Fibroblast of skin of left quadriceps (primary cell): Measurements from ENCODE around the gene ANKRD11.
"Not testable (repeated sequence)": the region's sequence is repeated elsewhere in the genome, so short reads cannot be mapped to it uniquely, and the experiment has no call there.

Experiments
- DNase-seq, 2 experiments: peaks; one replicate each; pipeline ENCODE4 v3.0.0-alpha.2; 2013; ENCODE audit warnings: low read depth in 2 of 2

The ANKRD11 gene

GRCh38 chr16:89316701-89317100 lies 173.7 kb downstream of the ANKRD11 start:
- no peak for DNase-seq

- DNase-seq = peak; percentile 56 to 57
Observed at GRCh38 chr16:89315791-89316581, 174.4 kb downstream of the ANKRD11 start.

- no peak for DNase-seq
Observed at GRCh38 chr16:89315271-89315670, 175.1 kb downstream of the ANKRD11 start.

DNA sequence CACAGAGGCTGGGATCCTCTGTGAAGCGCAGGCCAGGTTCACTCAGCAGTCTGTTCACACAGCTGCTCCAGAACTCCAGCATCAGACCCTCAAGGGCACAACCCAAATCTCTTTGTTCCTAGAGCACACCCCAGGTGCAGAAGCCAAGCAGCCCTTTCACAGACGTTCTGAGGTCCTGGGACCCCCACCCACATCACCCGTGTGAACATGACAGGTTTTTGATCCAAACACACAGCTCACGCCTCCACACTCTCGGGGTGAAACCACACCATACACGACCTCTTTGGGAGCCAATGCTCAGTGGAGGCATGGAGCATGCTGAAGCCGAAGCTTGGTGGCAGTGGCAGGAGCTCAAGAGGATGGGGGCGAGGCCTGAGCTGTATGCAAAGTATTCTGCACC lies 175.5 kb downstream of the ANKRD11 start:
- no peak for DNase-seq

- DNase-seq = no peak
Observed at GRCh38 chr16:89314357-89314756, 176.0 kb downstream of the ANKRD11 start.

GRCh38 chr16:89313583-89313982 lies 176.8 kb downstream of the ANKRD11 start:
- no peak for DNase-seq

GRCh38 chr16:89312598-89313299 lies 177.6 kb downstream of the ANKRD11 start:
- no peak for DNase-seq

GRCh38 chr16:89312194-89312593 lies 178.2 kb downstream of the ANKRD11 start:
- no peak for DNase-seq

- no peak for DNase-seq
Observed at GRCh38 chr16:89311636-89312035, 178.7 kb downstream of the ANKRD11 start.

DNA sequence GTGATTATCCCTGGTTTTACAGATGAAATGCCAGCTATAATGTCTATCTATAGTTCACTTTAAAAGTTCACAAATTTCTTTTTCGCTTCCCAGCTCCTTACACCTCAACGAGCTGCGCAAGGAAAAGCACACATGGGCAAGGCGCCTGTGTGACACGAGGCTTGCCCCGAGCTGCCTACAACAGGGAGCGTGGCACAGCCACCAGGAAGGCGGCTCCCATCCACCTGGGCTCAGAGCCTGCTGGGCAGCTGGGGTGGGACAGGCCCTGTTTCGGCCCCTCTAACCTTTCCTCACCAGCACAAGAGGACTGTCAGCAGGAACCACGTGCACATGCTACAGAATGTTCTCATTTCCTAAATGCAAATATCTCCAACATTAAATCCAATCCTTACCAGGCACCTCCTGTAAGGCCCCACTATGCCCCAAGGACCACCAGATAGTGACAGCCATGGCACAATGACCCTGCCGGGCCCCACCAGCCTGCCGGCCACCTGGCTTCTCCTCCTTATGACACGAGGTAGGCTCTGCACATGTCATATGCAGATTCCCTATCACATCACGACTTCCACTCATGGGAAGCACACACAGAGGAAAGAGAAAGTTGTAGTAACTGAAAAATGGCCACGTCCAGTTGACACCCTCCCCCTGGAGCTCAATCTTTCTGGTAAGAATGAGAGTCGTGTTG lies 180.8 kb downstream of the ANKRD11 start:
- DNase-seq = no peak

DNA sequence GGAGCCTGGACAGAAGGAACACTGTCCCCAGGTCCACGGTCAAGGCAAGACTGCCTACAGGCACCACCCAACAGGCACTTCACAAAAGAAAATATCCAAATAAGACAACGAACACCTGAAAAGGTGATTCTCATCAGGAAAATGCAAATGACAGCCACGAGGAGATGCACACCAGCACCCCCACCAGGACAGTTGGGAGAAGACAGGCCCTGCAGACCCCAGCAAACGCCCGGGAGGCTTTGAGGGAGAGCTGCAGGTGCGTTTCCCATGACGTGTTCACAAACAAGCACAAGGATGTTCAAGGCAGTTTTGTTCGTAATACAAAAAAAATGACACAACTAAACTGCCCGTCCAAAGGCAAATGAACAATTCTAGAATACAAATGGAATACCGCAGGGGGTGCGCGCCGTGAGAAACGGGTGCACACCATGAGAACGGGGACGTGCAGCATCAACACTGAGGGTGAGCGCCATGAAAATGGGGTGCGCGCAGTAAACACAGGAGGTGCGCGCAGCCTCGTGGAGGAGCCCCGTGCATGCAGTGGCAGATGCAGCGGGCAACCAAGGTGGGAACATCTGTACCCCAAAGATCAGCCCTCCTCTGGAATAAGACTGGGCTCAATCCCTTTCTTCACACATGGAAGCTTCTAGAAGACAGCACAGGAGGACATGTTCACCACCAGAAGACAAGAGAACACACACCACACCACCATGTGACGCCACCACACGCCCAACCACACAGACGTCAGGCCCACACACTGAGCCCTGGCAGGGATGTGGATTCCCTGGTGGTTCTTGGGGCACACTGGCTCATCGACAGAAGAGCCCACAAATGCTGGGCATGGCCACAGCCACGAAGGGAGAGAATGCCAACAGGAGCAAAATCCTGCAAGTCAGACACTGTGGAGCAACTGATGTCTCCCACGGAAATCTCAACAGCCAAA lies 181.7 kb downstream of the ANKRD11 start:
- DNase-seq = no peak

- no peak for DNase-seq
Observed at GRCh38 chr16:89307421-89307805, 182.9 kb downstream of the ANKRD11 start.

DNA sequence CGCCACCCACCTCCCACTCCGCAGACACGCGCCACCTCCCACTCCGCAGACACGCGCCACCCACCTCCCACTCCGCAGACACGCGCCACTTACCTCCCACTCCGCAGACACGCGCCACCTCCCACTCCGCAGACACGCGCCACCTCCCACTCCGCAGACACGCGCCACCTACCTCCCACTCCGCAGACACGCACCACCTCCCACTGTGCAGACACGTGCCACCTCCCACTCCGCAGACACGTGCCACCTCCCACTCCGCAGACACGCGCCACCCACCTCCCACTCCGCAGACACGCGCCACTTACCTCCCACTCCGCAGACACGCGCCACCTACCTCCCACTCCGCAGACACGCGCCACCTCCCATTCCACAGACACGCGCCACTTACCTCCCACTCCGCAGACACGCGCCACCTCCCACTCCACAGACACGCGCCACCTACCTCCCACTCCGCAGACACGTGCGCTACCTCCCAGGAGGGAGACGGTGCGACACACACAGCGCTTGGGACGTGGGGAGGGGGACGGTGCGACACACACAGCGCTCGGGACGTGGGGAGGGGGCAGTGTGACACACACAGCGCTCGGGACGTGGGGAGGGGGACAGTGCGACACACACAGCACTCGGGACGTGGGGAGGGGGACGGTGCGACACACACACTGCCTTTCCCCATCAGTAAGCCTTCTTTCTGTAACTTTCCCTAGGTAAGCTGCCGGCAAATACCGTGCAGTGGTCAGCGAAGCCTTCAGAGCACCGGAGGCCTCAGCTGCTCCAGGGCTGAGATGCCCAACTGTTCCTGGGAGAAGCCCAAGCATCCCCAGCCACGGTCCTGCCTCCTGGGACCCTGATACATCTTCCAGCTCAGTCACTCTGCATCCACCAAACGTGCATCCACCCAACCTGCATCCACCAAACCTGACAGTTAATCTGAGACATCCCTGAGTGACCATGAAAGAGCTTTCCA lies 183.6 kb downstream of the ANKRD11 start:
- DNase-seq = not testable (repeated sequence)

DNA sequence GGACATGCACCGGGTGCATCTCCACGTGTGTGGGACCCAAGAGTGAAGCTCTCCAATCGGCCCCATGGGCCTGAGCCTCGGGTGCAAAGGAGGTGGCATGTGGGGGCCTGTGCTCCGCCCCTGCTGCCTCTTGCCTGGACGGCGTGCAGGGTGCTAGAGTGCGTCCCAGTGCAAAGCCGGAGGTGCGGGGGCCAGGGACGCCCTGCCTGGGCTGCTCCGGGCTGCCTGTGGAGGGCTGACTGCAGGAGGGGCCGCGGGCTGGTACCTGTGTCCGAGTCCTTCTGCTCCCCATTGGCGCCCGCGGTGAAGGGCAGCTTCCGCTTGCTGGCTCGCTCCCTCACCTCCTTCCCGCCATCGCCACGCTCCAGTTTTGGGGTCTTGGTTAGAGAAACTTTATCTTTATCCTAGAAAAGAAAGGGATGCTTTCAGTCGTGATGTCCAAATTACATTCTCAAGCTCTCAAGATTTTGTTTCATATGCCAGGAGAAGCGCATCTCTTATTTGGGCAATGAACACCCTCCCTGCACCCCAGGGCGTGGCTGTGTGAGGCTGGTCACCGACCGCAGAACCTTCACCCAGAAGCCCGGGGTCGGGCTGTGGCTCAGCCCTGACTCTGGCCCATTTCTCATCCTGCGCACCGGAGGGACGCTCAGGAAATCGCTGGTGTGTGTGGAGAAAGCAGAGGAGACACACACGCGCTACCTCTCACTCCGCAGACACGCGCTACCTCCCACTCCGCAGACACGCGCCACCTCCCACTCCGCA lies 185.2 kb downstream of the ANKRD11 start:
- no peak for DNase-seq

DNA sequence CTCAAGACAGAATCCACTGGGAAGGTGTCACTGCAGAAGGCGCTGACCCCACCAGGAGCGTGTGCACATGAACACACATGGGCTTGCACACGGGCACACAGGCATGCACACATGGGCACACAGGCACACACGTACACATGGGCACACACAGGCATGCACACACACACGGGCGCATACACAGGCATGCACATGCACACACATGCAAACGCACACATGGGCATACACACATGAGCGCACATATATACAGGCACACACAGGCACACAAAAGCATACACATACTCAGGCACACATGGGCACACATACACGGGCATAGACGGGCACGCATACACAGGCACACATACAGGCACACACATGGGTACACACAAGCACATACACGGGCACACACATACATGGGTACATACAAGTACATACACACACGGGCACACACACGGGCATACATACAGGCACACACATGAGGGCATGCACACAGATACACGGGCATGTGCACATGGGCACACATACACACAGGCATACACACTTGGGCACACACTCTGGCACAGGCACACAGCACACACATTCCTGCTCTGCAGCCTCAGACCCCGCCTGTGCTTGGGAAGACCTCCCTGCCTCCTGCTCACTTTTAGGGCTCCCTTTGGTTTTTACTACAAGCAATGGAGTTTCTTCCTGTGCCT lies 186.0 kb downstream of the ANKRD11 start:
- no peak for DNase-seq

- DNase-seq = no peak
Observed at GRCh38 chr16:89303617-89304016, 186.7 kb downstream of the ANKRD11 start.

DNA sequence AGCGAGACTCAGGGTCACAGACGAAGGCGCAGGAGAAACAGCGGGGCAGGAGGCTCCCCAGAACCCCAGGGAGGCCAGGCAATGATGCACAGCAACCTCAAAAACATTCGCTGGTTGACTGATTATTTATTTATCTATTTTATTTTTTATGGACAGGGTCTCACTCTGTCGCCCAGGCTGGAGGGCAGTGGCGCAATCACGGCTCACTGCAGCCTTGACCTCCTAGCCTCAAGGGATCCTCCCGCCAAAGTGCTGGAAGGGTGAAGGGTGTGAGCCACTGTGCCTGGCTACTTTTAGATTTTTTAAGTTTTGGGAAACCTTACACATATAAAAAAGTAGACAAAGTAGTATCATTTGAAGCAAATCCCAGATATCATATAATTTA lies 189.4 kb downstream of the ANKRD11 start:
- no peak for DNase-seq

DNA sequence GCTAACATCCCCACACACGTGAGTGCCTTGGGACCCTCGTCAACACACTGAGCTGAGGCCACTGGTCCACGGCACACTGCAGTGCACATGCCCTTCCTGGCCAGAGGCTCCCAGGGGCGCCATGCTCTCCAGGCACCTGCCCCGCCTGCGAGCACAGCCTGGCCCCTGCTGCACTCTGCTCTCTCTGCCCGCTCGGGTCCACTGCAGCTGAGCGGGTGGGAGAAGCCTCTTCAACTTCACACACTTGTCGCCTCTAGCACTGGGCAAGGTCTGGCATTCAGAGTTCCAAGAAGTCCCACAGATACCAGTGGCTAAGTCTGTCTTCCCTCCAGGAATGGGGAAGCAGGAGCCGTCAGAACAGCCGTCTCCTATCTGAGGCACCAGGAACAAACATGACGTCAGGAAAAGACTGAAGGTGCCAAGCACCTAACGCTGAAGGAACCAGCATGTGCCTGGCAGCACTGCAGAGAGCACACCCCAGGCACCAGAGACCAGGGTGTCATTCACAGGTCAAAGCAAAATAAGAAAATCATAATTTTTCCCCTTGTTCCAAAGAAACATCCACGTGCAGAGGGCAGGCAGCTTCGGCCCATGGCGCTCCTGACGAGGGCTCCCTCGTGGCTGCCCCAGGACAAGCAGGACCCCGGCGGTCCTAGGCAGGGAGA lies 189.9 kb downstream of the ANKRD11 start:
- DNase-seq = no peak
